Tibial nerve (tissue), 4 donors: ENCODE results near the gene RILPL1.

Experiments
- EP300 ChIP-seq, 2 donors: sonication (generic); formaldehyde crosslinking; IDR thresholded peaks; one replicate each; pipeline ENCODE4 v1.6.1; 2017; ENCODE audit warnings: antibody characterized with exemption in 2 of 2, mild to moderate bottlenecking in 1 of 2
- POLR2A ChIP-seq, 2 donors: fragments of 450-650 bp; IDR thresholded peaks; one replicate each; pipeline ENCODE4 v1.6.1; 2017; ENCODE audit warnings: antibody characterized with exemption in 2 of 2, mild to moderate bottlenecking in 2 of 2, moderate library complexity in 2 of 2
- TF ChIP-seq, protein P1 (sequence below), 5 experiments: fragments of 200-600 bp in 3 of 5; fragments of 450-650 bp in 2 of 5; sonication (generic) in 3 of 5; IDR thresholded peaks; one replicate each; pipeline ENCODE4 v1.5.1; 2016 to 2019; ENCODE audit warnings: antibody characterized with exemption in 5 of 5, mild to moderate bottlenecking in 3 of 5, moderate library complexity in 2 of 5

GRCh38 chr12:123485756-123486155 is 47.8 kb downstream of the RILPL1 start:
- TF ChIP-seq, protein P1, sequence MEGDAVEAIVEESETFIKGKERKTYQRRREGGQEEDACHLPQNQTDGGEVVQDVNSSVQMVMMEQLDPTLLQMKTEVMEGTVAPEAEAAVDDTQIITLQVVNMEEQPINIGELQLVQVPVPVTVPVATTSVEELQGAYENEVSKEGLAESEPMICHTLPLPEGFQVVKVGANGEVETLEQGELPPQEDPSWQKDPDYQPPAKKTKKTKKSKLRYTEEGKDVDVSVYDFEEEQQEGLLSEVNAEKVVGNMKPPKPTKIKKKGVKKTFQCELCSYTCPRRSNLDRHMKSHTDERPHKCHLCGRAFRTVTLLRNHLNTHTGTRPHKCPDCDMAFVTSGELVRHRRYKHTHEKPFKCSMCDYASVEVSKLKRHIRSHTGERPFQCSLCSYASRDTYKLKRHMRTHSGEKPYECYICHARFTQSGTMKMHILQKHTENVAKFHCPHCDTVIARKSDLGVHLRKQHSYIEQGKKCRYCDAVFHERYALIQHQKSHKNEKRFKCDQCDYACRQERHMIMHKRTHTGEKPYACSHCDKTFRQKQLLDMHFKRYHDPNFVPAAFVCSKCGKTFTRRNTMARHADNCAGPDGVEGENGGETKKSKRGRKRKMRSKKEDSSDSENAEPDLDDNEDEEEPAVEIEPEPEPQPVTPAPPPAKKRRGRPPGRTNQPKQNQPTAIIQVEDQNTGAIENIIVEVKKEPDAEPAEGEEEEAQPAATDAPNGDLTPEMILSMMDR (IDR thresholded peaks at IDR 0.05) = no peak
- TF ChIP-seq POLR2A (IDR thresholded peaks at IDR 0.05) = no peak
- TF ChIP-seq EP300 (IDR thresholded peaks at IDR 0.05) = no peak
